GM12891 (cell line): Measurements from ENCODE around the gene YWHAH.

Experiments used
- DNase-seq: peaks from one replicate; pipeline ENCODE4 v3.0.0; 2011; ENCODE audit warnings: low spot score; ENCODE audit not compliant: insufficient read length
- FAIRE-seq: peaks from 2 replicates; lab custom pipeline; 2011; peaks lifted over from hg19 to GRCh38; lab: Jason Lieb, UNC
- PAX5 ChIP-seq: IDR thresholded peaks from 2 replicates; pipeline ENCODE4 v1.6.1; 2011; ENCODE audit warnings: low read length, moderate library complexity, mild to moderate bottlenecking; ENCODE audit not compliant: insufficient read depth, severe bottlenecking
- POLR2A ChIP-seq: IDR thresholded peaks from 2 replicates; pipeline ENCODE4 v1.6.1; 2011; ENCODE audit warnings: low read depth, low read length, control low read depth
- POLR2AphosphoS5 ChIP-seq: IDR thresholded peaks from 2 replicates; pipeline ENCODE4 v1.6.1; 2011; ENCODE audit warnings: low read depth, low read length, control low read depth
- POU2F2 ChIP-seq: IDR thresholded peaks from 2 replicates; pipeline ENCODE4 v1.6.1; 2011; ENCODE audit warnings: low read depth, mild to moderate bottlenecking, control low read depth, low read length, moderate library complexity
- SPI1 ChIP-seq: IDR thresholded peaks from 2 replicates; pipeline ENCODE4 v1.6.1; 2011; ENCODE audit warnings: low read depth, low read length, control low read depth
- TAF1 ChIP-seq: IDR thresholded peaks from 2 replicates; pipeline ENCODE4 v1.6.1; 2011; ENCODE audit warnings: low read depth, low read length, control low read depth

YWHAH gene

GRCh38 chr22:31921106-31921505, 23.2 kb upstream of the YWHAH start:
- FAIRE-seq (no peak), DNase-seq (no peak)
- TF ChIP-seq POU2F2 (no peak), POLR2AphosphoS5 (no peak), POLR2A (no peak), SPI1 (no peak), TAF1 (no peak), PAX5 (no peak)

- TF ChIP-seq PAX5 = no peak
- TF ChIP-seq POU2F2 = no peak
- TF ChIP-seq TAF1 = no peak
- no peak for TF ChIP-seq POLR2AphosphoS5
- no peak for TF ChIP-seq SPI1
- TF ChIP-seq POLR2A = no peak
- FAIRE-seq (no peak), DNase-seq (no peak)
These were observed 21.8 kb upstream of the YWHAH start for GRCh38 chr22:31922534-31922933.

GRCh38 chr22:31923136-31923535, 21.2 kb upstream of the YWHAH start:
- FAIRE-seq (no peak), DNase-seq (no peak)

GRCh38 chr22:31923747-31924146, 20.6 kb upstream of the YWHAH start:
- DNase-seq = no peak
- no peak for FAIRE-seq
- no peak for TF ChIP-seq PAX5
- no peak for TF ChIP-seq SPI1
- TF ChIP-seq TAF1 = no peak
- TF ChIP-seq POU2F2 = no peak
- no peak for TF ChIP-seq POLR2AphosphoS5
- no peak for TF ChIP-seq POLR2A

More at GRCh38 chr22:31923136-31923535, 21.2 kb upstream of the YWHAH start:
- TF ChIP-seq SPI1 (0 out of 2 replicates have a peak, but pooled peaks have one; percentile 11), TAF1 (no peak), PAX5 (no peak)

- no peak for TF ChIP-seq TAF1
- FAIRE-seq (no peak), DNase-seq (no peak)
These were observed 19.3 kb upstream of the YWHAH start for GRCh38 chr22:31925056-31925455.

- TF ChIP-seq PAX5 (no peak), POU2F2 (no peak), SPI1 (no peak), POLR2A (no peak), TAF1 (no peak), POLR2AphosphoS5 (no peak)
- FAIRE-seq = no peak
- no peak for DNase-seq
These were observed 18.3 kb upstream of the YWHAH start for GRCh38 chr22:31926024-31926423.

GRCh38 chr22:31926969-31927368, 17.4 kb upstream of the YWHAH start:
- FAIRE-seq (no peak), DNase-seq (peak; percentile 35)
- TF ChIP-seq POLR2A = no peak
- TF ChIP-seq POLR2AphosphoS5 = no peak
- no peak for TF ChIP-seq POU2F2
- TF ChIP-seq SPI1 = no peak
- TF ChIP-seq PAX5 = no peak
- TF ChIP-seq TAF1 = no peak

GRCh38 chr22:31927562-31927961, 16.8 kb upstream of the YWHAH start:
- TF ChIP-seq PAX5 (no peak), POLR2A (no peak), SPI1 (no peak), TAF1 (no peak), POLR2AphosphoS5 (no peak), POU2F2 (no peak)
- no peak for FAIRE-seq

GRCh38 chr22:31929167-31929930, 15.0 kb upstream of the YWHAH start:
- no peak for TF ChIP-seq TAF1
- no peak for TF ChIP-seq POLR2AphosphoS5
- no peak for TF ChIP-seq POLR2A
- peak; percentile 13 for FAIRE-seq
- DNase-seq = no peak

More at GRCh38 chr22:31927562-31927961, 16.8 kb upstream of the YWHAH start:
- DNase-seq = no peak

GRCh38 chr22:31932863-31933262, 11.5 kb upstream of the YWHAH start:
- DNase-seq = no peak
- FAIRE-seq = no peak

More at GRCh38 chr22:31932863-31933262, 11.5 kb upstream of the YWHAH start:
- no peak for TF ChIP-seq POLR2A
- no peak for TF ChIP-seq POU2F2
- no peak for TF ChIP-seq SPI1
- TF ChIP-seq POLR2AphosphoS5 = no peak
- TF ChIP-seq PAX5 = no peak
- TF ChIP-seq TAF1 = no peak
